Body of pancreas (tissue), 4 donors: ENCODE measurements around the gene C15orf61. TPM values are rescaled to one million over a fixed set of nuclear protein-coding genes. Genes with fewer than 3 reads are reported as not detected.

Experiments used
- ATAC-seq: fragments of 150-250 bp; one replicate; pipeline ENCODE4 v1.9.1; 2016
- DNase-seq, 4 donors: peaks; one replicate each; pipeline ENCODE4 v3.0.0-alpha.2; 2019
- H3K27ac ChIP-seq, 4 donors: fragments of 200-600 bp; sonication (generic); 1 replicate in 3 of 4; 2 replicates in 1 of 4; pipeline versions ENCODE4 v1.5.1 to v1.6.1; 2016 to 2019; ENCODE audit warnings: mild to moderate bottlenecking in 1 of 4, mixed read lengths in 1 of 4, moderate library complexity in 1 of 4
- H3K27me3 ChIP-seq, 2 donors: fragments of 200-600 bp; sonication (generic); one replicate each; pipeline ENCODE4 v1.6.0; 2016; ENCODE audit warnings: mild to moderate bottlenecking in 1 of 2
- H3K36me3 ChIP-seq, 2 donors: fragments of 200-600 bp; sonication (generic); replicated peaks in 1 of 2; 2 replicates each; pipeline ENCODE4 v1.5.1; 2016; ENCODE audit warnings: low read depth in 2 of 2; ENCODE audit not compliant: insufficient read depth in 1 of 2
- H3K4me1 ChIP-seq: fragments of 200-600 bp; sonication (generic); one replicate; pipeline ENCODE4 v1.6.0; 2016
- H3K4me3 ChIP-seq, 2 donors: fragments of 200-600 bp; sonication (generic); 1 replicate in 1 of 2; 2 replicates in 1 of 2; pipeline ENCODE4 v1.5.1; 2016 to 2019
- H3K9me3 ChIP-seq, 3 donors: fragments of 200-600 bp; sonication (generic); 1 replicate in 2 of 3; 2 replicates in 1 of 3; pipeline ENCODE4 v1.5.1; 2016
- CTCF ChIP-seq, 7 experiments: fragments of 450-650 bp in 4 of 7; fragments of 200-600 bp in 3 of 7; sonication (generic) in 3 of 7; IDR thresholded peaks; one replicate each; pipeline ENCODE4 v1.5.1; 2016 to 2019; ENCODE audit warnings: antibody characterized with exemption in 7 of 7
- POLR2A ChIP-seq, 3 donors: fragments of 450-650 bp; IDR thresholded peaks; one replicate each; pipeline ENCODE4 v1.6.1; 2016; ENCODE audit warnings: antibody characterized with exemption in 3 of 3, mild to moderate bottlenecking in 2 of 3
- WGBS, 2 donors: methylation state at CpG; one replicate each; pipeline ENCODE4 v1.1.5; 2017; 5-methylcytosine and 5-hydroxymethylcytosine counted together
- intact Hi-C: fragments of 100-400 bp; cut with DNase I; formaldehyde crosslinking; loops from one replicate; pipeline ENCODE4 v1.15.1; 2023
- total RNA-seq, 2 donors: library from RNA; depleted of rRNA; stranded (reverse); fragments of >200 nt; gene quantifications; one replicate each; pipeline ENCODE4 v1.1.0, GENCODE V29; 2016

C15orf61 gene
- total RNA-seq, 2 donors from 2014 or later, result 0.78 to 5.6 TPM

GRCh38 chr15:67508407-67508806, 12.5 kb upstream of the C15orf61 start:
- 94 to 96% methylated on average over 3 of the region's 3 CpGs for WGBS, 2 donors
- no peak overlapping the region for H3K27ac ChIP-seq
- no peaks in the 10 kb centered on the region for H3K9me3 ChIP-seq
- no peak for DNase-seq
- H3K36me3 ChIP-seq, result peaks cover 0 to 2% of the 10 kb centered on the region in 2 donors
- no peaks in the 10 kb centered on the region for H3K4me1 ChIP-seq
- no peaks in the 10 kb centered on the region for H3K27me3 ChIP-seq
- ATAC-seq, result no peak
- no peak overlapping the region for H3K4me3 ChIP-seq
- TF ChIP-seq CTCF (IDR thresholded peaks at IDR 0.05) (no peak), POLR2A (IDR thresholded peaks at IDR 0.05) (no peak)
- intact Hi-C loops, result no loop called here

- TF ChIP-seq CTCF (IDR thresholded peaks at IDR 0.05) (no peak), POLR2A (IDR thresholded peaks at IDR 0.05) (no peak)
- Histone ChIP-seq H3K36me3 (peaks cover 0 to 2% of the 10 kb centered on the region in 2 donors), H3K27ac (no peak overlapping the region), H3K9me3 (no peaks in the 10 kb centered on the region), H3K4me1 (no peaks in the 10 kb centered on the region), H3K27me3 (no peaks in the 10 kb centered on the region), H3K4me3 (no peak overlapping the region)
- ATAC-seq (no peak), DNase-seq (no peak)
- WGBS, 2 donors, result 88 to 95% methylated on average over 4 of the region's 4 CpGs
- intact Hi-C loops, result no loop called here
These were observed 11.0 kb upstream of the C15orf61 start for GRCh38 chr15:67509918-67510317.

GRCh38 chr15:67510597-67511190, 10.2 kb upstream of the C15orf61 start:
- Histone ChIP-seq H3K27ac (no peak overlapping the region), H3K9me3 (no peaks in the 10 kb centered on the region), H3K36me3 (peaks cover 0 to 2% of the 10 kb centered on the region in 2 donors), H3K4me3 (no peak overlapping the region), H3K27me3 (no peaks in the 10 kb centered on the region), H3K4me1 (no peaks in the 10 kb centered on the region)
- WGBS, 2 donors, result 76 to 78% methylated on average over 7 of the region's 7 CpGs
- intact Hi-C loops, result no loop called here
- no peak for TF ChIP-seq POLR2A (IDR thresholded peaks at IDR 0.05)
- no peak for TF ChIP-seq CTCF (IDR thresholded peaks at IDR 0.05)
- ATAC-seq, result no peak
- DNase-seq, result no peak

GRCh38 chr15:67511606-67512005, 9.3 kb upstream of the C15orf61 start:
- Histone ChIP-seq H3K27ac (no peak overlapping the region), H3K4me1 (no peaks in the 10 kb centered on the region), H3K27me3 (no peaks in the 10 kb centered on the region), H3K9me3 (no peaks in the 10 kb centered on the region), H3K4me3 (no peak overlapping the region), H3K36me3 (peaks cover 0 to 2% of the 10 kb centered on the region in 2 donors)
- DNase-seq (no peak), ATAC-seq (no peak)
- intact Hi-C loops, result no loop called here
- TF ChIP-seq CTCF (IDR thresholded peaks at IDR 0.05), result no peak
- TF ChIP-seq POLR2A (IDR thresholded peaks at IDR 0.05), result no peak
- 90 to 97% methylated on average over 3 of the region's 3 CpGs for WGBS, 2 donors

GRCh38 chr15:67512140-67512539, 8.8 kb upstream of the C15orf61 start:
- Histone ChIP-seq H3K4me1 (no peaks in the 10 kb centered on the region), H3K9me3 (no peaks in the 10 kb centered on the region), H3K4me3 (no peak overlapping the region), H3K36me3 (peaks cover 0 to 2% of the 10 kb centered on the region in 2 donors), H3K27ac (no peak overlapping the region), H3K27me3 (no peaks in the 10 kb centered on the region)
- DNase-seq (no peak), ATAC-seq (no peak)
- TF ChIP-seq POLR2A (IDR thresholded peaks at IDR 0.05) (no peak), CTCF (IDR thresholded peaks at IDR 0.05) (no peak)
- intact Hi-C loops, result no loop called here
- WGBS, 2 donors, result 25 to 30% methylated on average over 3 of the region's 3 CpGs
